Measurements from ENCODE around the gene NEMP2. TPM values are rescaled to one million over a fixed set of nuclear protein-coding genes. Genes with fewer than 3 reads are reported as not detected.

The NEMP2 gene
- polyA plus RNA-seq, 2 of the 4 experiments (the other 2 are of a cell fraction): 7.1 to 22.0 TPM

DNA sequence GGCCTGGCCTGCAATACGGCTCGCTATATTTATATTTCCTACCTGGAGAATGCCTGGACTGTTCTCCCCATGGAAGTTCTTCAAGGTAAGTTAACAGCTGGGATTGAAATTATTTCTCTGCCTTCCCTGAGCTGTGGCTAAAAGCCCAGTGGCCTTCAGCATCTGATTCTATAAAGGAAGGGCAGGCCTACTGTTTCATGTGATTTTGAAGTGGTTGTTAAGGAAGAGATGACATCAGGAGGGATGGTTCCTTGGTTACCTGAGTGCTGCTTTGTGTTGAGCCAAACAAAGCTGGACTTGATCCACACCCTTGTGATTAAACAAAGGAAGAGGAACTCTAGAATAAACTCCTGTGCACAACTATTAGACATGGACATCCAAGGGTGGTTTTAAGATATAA is 64.8 kb downstream of the NEMP2 start:
- peak; percentile 92 for ATAC-seq
- FAIRE-seq: no peak
- ChIA-PET CTCF (interaction anchor here (1.3 kb wide), 1 partner anchor 166 kb away, joined by 3 read pairs; no protein-coding TSS in a partner anchor), POLR2A (no interaction called here)
- Histone ChIP-seq H3K27ac (peak overlapping the region; percentile 58 to 59; a peak in 4 of 6 replicates), H3K9me3 (no peaks in the 10 kb centered on the region), H3K4me3 (no peak overlapping the region), H3K4me2 (peak overlapping the region; percentile 68), H3K4me1 (peaks cover 43% of the 10 kb centered on the region)
- DNase-seq (ENCODE audit: low read depth in 1 of 2, low spot score in 1 of 2): peak; percentile 40 to 91
- 94% methylated on average over 2 of the region's 2 CpGs for WGBS (ENCODE audit: missing lambda C conversion rate)
- no peak for TF ChIP-seq HMGXB4 (CRISPR knock-in tag; IDR thresholded peaks at IDR 0.05; ENCODE audit: borderline replicate concordance)
- TF ChIP-seq, protein P1, sequence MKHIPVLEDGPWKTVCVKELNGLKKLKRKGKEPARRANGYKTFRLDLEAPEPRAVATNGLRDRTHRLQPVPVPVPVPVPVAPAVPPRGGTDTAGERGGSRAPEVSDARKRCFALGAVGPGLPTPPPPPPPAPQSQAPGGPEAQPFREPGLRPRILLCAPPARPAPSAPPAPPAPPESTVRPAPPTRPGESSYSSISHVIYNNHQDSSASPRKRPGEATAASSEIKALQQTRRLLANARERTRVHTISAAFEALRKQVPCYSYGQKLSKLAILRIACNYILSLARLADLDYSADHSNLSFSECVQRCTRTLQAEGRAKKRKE (CRISPR knock-in tag; IDR thresholded peaks at IDR 0.05; ENCODE audit: low read depth): no peak
- no peak for TF ChIP-seq FOXS1 (CRISPR knock-in tag; IDR thresholded peaks at IDR 0.05)
- TF ChIP-seq MAFK (IDR thresholded peaks at IDR 0.05; ENCODE audit: partially characterized antibody): no peak
- TF ChIP-seq EHMT2 (IDR thresholded peaks at IDR 0.05; ENCODE audit: low read depth): no peak
- no peak for TF ChIP-seq CHD4 (IDR thresholded peaks at IDR 0.05; ENCODE audit: borderline replicate concordance)
- no peak for TF ChIP-seq POLR2A (IDR thresholded peaks at IDR 0.05; ENCODE audit: low read length)
- TF ChIP-seq, protein P2, sequence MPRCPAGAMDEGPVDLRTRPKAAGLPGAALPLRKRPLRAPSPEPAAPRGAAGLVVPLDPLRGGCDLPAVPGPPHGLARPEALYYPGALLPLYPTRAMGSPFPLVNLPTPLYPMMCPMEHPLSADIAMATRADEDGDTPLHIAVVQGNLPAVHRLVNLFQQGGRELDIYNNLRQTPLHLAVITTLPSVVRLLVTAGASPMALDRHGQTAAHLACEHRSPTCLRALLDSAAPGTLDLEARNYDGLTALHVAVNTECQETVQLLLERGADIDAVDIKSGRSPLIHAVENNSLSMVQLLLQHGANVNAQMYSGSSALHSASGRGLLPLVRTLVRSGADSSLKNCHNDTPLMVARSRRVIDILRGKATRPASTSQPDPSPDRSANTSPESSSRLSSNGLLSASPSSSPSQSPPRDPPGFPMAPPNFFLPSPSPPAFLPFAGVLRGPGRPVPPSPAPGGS (IDR thresholded peaks at IDR 0.05): no peak
- no peak for TF ChIP-seq RARB (CRISPR knock-in tag; IDR thresholded peaks at IDR 0.05)
- no peak for TF ChIP-seq RCOR1 (IDR thresholded peaks at IDR 0.05; ENCODE audit: low read depth, low read length)
- no peak for TF ChIP-seq HOXB13 (CRISPR knock-in tag; IDR thresholded peaks at IDR 0.05; ENCODE audit: low read depth)
- TF ChIP-seq, protein P3, sequence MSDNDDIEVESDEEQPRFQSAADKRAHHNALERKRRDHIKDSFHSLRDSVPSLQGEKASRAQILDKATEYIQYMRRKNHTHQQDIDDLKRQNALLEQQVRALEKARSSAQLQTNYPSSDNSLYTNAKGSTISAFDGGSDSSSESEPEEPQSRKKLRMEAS (IDR thresholded peaks at IDR 0.05): no peak
- TF ChIP-seq NPAS2 (CRISPR knock-in tag; IDR thresholded peaks at IDR 0.05; ENCODE audit: borderline replicate concordance): no peak
- TF ChIP-seq CBX2 (IDR thresholded peaks at IDR 0.05; ENCODE audit: borderline replicate concordance, low read depth): no peak
- TF ChIP-seq HOXB5 (CRISPR knock-in tag; IDR thresholded peaks at IDR 0.05): no peak
- no peak for TF ChIP-seq ESRRA (IDR thresholded peaks at IDR 0.05; ENCODE audit: borderline replicate concordance, low read length)
- TF ChIP-seq NFE2L2 (conservative IDR thresholded peaks at IDR 0.05; ENCODE audit: low read length): no peak
- TF ChIP-seq CEBPB (IDR thresholded peaks at IDR 0.05): no peak
- TF ChIP-seq, protein P4, sequence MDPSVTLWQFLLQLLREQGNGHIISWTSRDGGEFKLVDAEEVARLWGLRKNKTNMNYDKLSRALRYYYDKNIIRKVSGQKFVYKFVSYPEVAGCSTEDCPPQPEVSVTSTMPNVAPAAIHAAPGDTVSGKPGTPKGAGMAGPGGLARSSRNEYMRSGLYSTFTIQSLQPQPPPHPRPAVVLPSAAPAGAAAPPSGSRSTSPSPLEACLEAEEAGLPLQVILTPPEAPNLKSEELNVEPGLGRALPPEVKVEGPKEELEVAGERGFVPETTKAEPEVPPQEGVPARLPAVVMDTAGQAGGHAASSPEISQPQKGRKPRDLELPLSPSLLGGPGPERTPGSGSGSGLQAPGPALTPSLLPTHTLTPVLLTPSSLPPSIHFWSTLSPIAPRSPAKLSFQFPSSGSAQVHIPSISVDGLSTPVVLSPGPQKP (IDR thresholded peaks at IDR 0.05; ENCODE audit: low read depth, low read length): no peak
- TF ChIP-seq, protein P5, sequence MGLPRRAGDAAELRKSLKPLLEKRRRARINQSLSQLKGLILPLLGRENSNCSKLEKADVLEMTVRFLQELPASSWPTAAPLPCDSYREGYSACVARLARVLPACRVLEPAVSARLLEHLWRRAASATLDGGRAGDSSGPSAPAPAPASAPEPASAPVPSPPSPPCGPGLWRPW (IDR thresholded peaks at IDR 0.05): no peak

- Histone ChIP-seq H3K4me1 (peaks cover 43% of the 10 kb centered on the region), H3K27ac (peak overlapping the region; percentile 59 to 77; a peak in 5 of 6 replicates), H3K4me3 (no peak overlapping the region), H3K9me3 (no peaks in the 10 kb centered on the region), H3K4me2 (peak overlapping the region; percentile 68)
- POLR2A ChIA-PET: no interaction called here
- ATAC-seq: peak; percentile 81 to 88
- DNase-seq (ENCODE audit: low read depth in 1 of 2, low spot score in 1 of 2): peak; percentile 39 to 86
- 31% methylated on average over 4 of the region's 4 CpGs for WGBS (ENCODE audit: missing lambda C conversion rate)
- CTCF ChIA-PET: no interaction called here
- peak; percentile 49 for FAIRE-seq
- TF ChIP-seq MAZ (IDR thresholded peaks at IDR 0.05; ENCODE audit: borderline replicate concordance, low read depth, low read length): no peak
- no peak for TF ChIP-seq FOSL2 (IDR thresholded peaks at IDR 0.05)
- 0 out of 2 replicates have a peak, but pooled peaks have one; percentile 16 for TF ChIP-seq FOSL2 (CRISPR knock-in tag; IDR thresholded peaks at IDR 0.05)
- no peak for TF ChIP-seq FOSB (CRISPR knock-in tag; IDR thresholded peaks at IDR 0.05)
- TF ChIP-seq HOXB13 (CRISPR knock-in tag; IDR thresholded peaks at IDR 0.05; ENCODE audit: low read depth): no peak
- no peak for TF ChIP-seq CHD2 (IDR thresholded peaks at IDR 0.05; ENCODE audit: low read length, partially characterized antibody)
- TF ChIP-seq SREBF2 (IDR thresholded peaks at IDR 0.05): no peak
- peak in 1 of 2 experiments; percentile 49; a peak in 1 of 4 replicates for TF ChIP-seq CEBPB (IDR thresholded peaks at IDR 0.05)
- TF ChIP-seq ZC3H11A (IDR thresholded peaks at IDR 0.05): no peak
- TF ChIP-seq ZSCAN20 (CRISPR knock-in tag; IDR thresholded peaks at IDR 0.05): no peak
- no peak for TF ChIP-seq PBX3 (IDR thresholded peaks at IDR 0.05)
- TF ChIP-seq RAD21 (conservative IDR thresholded peaks at IDR 0.05 in 1 of 2, IDR thresholded peaks at IDR 0.05 in 1 of 2): 0 out of 5 replicates have a peak, but pooled peaks of 1 of the 2 experiments have one; percentile 10
- no peak for TF ChIP-seq PHF8 (IDR thresholded peaks at IDR 0.05; ENCODE audit: borderline replicate concordance, low read depth)
- no peak for TF ChIP-seq EHMT2 (IDR thresholded peaks at IDR 0.05; ENCODE audit: low read depth)
- peak; percentile 93 for TF ChIP-seq ESRRA (IDR thresholded peaks at IDR 0.05; ENCODE audit: borderline replicate concordance, low read length)
Measured at GRCh38 chr2:190468814-190469569, 65.5 kb downstream of the NEMP2 start.

Data from A549 (cell line).